BLaER1 treated with 17β-estradiol and CSF1 and Interleukin-3, amounts not matched to agents 10 nM and 100 nM (cell line): ENCODE results near the gene NOX4.

Experiments used
- H3K27ac ChIP-seq, 11 experiments: shearing (Covaris generic); formaldehyde crosslinking; 2 replicates each; pipeline ENCODE4 v1.8.1; 2022
- H3K27me3 ChIP-seq, 11 experiments: shearing (Covaris generic); formaldehyde crosslinking; 2 replicates each; pipeline ENCODE4 v1.8.1; 2022
- H3K36me3 ChIP-seq, 11 experiments: shearing (Covaris generic); formaldehyde crosslinking; 2 replicates each; pipeline ENCODE4 v1.8.1; 2022
- H3K4me1 ChIP-seq, 10 experiments: shearing (Covaris generic); formaldehyde crosslinking; 2 replicates each; pipeline ENCODE4 v1.8.1; 2022
- H3K4me2 ChIP-seq, 11 experiments: shearing (Covaris generic); formaldehyde crosslinking; 2 replicates each; pipeline ENCODE4 v1.8.1; 2022
- H3K4me3 ChIP-seq, 10 experiments: shearing (Covaris generic); formaldehyde crosslinking; 2 replicates each; pipeline ENCODE4 v1.8.1; 2022
- H3K9ac ChIP-seq, 11 experiments: shearing (Covaris generic); formaldehyde crosslinking; 2 replicates each; pipeline ENCODE4 v1.8.1; 2022
- H3K9me3 ChIP-seq, 11 experiments: shearing (Covaris generic); formaldehyde crosslinking; replicated peaks in 1 of 11; 2 replicates each; pipeline ENCODE4 v1.8.1; 2022
- H4K20me1 ChIP-seq, 11 experiments: shearing (Covaris generic); formaldehyde crosslinking; 2 replicates each; pipeline ENCODE4 v1.8.1; 2022
- Cebpa-rat ChIP-seq, 11 experiments: shearing (Covaris generic); IDR thresholded peaks; 2 replicates each; pipeline ENCODE4 v1.8.1; 2022

The NOX4 gene

DNA sequence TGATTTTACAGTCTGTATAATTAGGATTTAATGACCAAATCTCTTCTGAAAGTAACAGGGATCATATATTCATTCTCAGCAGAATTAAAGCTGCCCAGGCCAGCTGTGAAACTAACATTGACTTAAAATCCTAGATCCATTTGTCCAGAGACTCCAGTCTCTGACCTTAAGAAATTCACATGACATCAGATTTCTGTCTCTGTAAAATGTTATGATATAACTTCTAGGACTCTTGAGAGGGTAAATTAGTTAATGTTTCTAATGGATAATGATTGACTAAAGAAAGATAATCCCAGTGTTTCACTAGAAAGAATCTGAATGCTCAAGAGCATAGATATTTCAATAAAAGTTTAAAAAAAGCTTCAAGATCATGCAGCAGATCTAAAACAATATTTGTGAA is 6.3 kb downstream of the NOX4 start:
- H3K4me1 ChIP-seq = no peaks in the 10 kb centered on the region
- H3K9me3 ChIP-seq = no peaks in the 10 kb centered on the region
- no peaks in the 10 kb centered on the region for H3K36me3 ChIP-seq
- no peak overlapping the region for H3K4me3 ChIP-seq
- TF ChIP-seq Cebpa-rat (IDR thresholded peaks at IDR 0.05) = no peak
- H4K20me1 ChIP-seq = no peaks in the 10 kb centered on the region
- H3K9ac ChIP-seq = no peak overlapping the region
- no peak overlapping the region for H3K4me2 ChIP-seq
- no peaks in the 10 kb centered on the region for H3K27me3 ChIP-seq
- H3K27ac ChIP-seq = no peak overlapping the region

DNA sequence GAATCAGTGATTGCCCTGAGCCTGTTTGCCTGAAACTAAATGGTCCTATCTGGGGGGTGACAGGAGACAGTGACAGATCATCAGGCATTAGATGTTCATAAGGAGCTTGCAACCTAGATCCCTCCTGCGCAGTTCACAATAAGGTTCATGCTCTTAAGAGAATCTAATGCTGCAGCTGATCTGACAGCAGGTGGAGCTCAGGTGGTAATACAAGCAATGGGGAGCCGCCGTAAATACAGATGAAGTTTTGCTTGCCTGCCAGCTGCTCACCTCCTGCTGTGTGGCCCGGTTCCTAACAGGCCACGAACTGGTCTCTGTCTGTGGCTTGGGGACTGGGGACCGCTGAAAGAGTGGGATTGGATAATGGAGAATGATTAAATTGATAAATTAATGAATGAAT is 14.0 kb downstream of the NOX4 start:
- no peaks in the 10 kb centered on the region for H4K20me1 ChIP-seq
- H3K4me3 ChIP-seq = no peak overlapping the region
- no peak overlapping the region for H3K27ac ChIP-seq
- no peaks in the 10 kb centered on the region for H3K4me1 ChIP-seq
- TF ChIP-seq Cebpa-rat (IDR thresholded peaks at IDR 0.05) = no peak
- H3K9me3 ChIP-seq = no peaks in the 10 kb centered on the region
- H3K27me3 ChIP-seq = no peaks in the 10 kb centered on the region
- no peak overlapping the region for H3K9ac ChIP-seq
- H3K36me3 ChIP-seq = no peaks in the 10 kb centered on the region
- H3K4me2 ChIP-seq = no peak overlapping the region

DNA sequence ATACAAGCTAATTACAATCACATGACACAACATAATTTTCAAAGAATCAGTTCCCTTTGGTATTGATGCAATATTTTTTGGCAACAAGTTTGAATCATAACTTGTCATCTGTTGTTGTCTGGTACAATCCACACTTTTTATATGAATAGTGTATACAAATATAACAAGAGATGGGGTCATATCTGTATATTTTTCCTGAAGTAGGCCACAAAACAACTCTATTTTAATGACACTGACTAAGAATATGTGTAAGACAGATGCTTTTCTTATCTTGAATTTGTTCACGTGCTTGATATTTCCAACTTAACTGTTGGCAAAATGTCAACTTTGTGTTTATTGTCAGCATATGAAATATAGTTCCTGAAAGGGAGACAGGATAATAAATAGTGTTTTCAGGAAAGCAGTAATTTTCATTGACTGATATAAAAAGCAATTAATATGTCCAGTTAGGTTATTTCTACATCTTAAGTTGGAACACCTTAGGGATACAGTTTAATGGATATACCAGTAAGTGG is 27.9 kb downstream of the NOX4 start:
- H3K27me3 ChIP-seq = no peaks in the 10 kb centered on the region
- H3K4me2 ChIP-seq = no peak overlapping the region
- TF ChIP-seq Cebpa-rat (IDR thresholded peaks at IDR 0.05) = no peak
- no peaks in the 10 kb centered on the region; a peak in 1 of 22 replicates for H3K9me3 ChIP-seq
- no peak overlapping the region for H3K9ac ChIP-seq
- H3K36me3 ChIP-seq = no peaks in the 10 kb centered on the region
- no peaks in the 10 kb centered on the region for H4K20me1 ChIP-seq
- H3K4me3 ChIP-seq = no peak overlapping the region
- no peak overlapping the region for H3K27ac ChIP-seq
- H3K4me1 ChIP-seq = no peaks in the 10 kb centered on the region

DNA sequence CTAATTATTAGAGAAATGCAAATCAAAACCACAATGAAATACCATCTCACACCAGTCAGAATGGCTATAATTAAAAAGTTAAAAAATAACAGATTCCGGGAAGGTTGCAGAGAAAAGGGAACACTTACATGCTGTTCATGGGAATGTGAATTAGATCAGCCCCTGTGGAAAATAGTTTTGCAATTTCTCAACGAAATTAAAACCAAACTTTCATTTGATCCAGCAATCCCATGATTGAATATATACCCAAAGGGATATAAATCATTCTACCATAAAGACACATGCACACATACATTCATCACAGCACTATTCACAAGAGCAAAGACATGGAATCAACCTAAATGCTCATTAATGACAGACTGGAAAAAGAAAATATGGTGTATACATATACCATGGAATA is 32.5 kb downstream of the NOX4 start:
- Histone ChIP-seq H3K27ac (no peak overlapping the region), H3K36me3 (no peaks in the 10 kb centered on the region), H3K4me2 (no peak overlapping the region), H3K9me3 (no peaks in the 10 kb centered on the region), H3K4me3 (no peak overlapping the region), H3K27me3 (no peaks in the 10 kb centered on the region), H3K9ac (no peak overlapping the region), H4K20me1 (no peaks in the 10 kb centered on the region), H3K4me1 (no peaks in the 10 kb centered on the region)
- no peak for TF ChIP-seq Cebpa-rat (IDR thresholded peaks at IDR 0.05)

DNA sequence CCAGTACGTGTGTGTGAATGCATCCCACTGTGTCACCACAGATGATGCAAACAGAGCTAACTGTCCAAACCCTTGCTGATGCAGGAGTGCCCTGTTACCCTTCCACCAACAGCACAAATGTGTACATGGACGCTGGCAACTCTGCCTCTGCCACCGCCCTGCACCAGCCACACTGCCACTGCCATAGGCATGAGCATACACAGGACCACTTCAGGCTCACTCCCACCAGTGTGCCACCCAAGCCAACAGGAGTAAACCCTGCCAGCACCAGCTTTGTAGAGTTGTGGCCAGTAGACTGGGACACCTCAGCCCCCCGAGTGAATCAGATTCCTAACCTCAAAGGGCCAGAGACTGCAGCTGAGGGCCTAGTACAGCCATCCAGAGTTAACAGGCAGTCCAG is 34.0 kb downstream of the NOX4 start:
- no peak for TF ChIP-seq Cebpa-rat (IDR thresholded peaks at IDR 0.05)
- Histone ChIP-seq H3K9me3 (no peaks in the 10 kb centered on the region), H3K9ac (no peak overlapping the region), H3K27ac (no peak overlapping the region), H3K4me3 (no peak overlapping the region), H4K20me1 (no peaks in the 10 kb centered on the region), H3K4me1 (no peaks in the 10 kb centered on the region), H3K4me2 (no peak overlapping the region), H3K36me3 (no peaks in the 10 kb centered on the region), H3K27me3 (no peaks in the 10 kb centered on the region)

DNA sequence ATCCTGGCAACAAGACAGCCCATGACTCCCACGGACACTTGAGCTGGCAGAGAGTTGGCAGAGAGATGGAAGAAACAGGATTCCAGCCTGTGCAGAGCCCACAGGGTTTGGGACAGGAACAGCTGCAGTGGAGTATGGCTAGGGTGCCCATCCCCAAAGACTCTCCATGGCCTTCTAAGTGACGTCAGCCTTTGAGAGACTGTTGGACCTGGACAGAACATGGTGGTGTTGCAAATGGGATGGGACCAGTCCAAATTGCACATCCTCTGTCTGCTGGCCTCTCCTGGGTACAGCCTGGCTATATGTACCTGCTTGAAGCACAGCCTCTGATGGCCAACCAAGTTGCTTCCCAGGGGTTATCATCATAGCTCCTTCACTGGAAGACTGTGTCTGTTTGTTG is 34.5 kb downstream of the NOX4 start:
- Histone ChIP-seq H3K4me3 (no peak overlapping the region), H3K4me1 (no peaks in the 10 kb centered on the region), H3K27me3 (no peaks in the 10 kb centered on the region), H3K4me2 (no peak overlapping the region), H3K27ac (no peak overlapping the region), H4K20me1 (no peaks in the 10 kb centered on the region), H3K9ac (no peak overlapping the region), H3K9me3 (no peaks in the 10 kb centered on the region), H3K36me3 (no peaks in the 10 kb centered on the region)
- TF ChIP-seq Cebpa-rat (IDR thresholded peaks at IDR 0.05) = no peak

DNA sequence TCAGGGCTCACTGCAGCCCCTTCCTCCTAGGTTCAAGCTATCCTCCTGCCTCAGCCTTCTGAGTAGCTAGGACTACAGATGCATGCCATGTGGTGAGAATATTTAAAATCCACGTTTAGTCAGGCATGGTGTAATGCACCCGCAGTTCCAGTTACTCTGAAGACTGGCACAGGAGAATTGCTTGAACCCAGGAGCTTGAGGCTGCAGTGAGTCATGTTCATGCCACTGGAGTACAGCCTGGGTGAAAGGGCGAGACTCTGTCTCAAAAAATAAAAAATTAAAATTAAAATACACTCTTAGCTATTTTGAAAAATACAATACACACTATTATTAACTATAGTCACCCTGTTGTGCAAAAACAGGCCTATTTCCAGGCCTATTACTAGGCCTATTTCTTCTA is 38.4 kb downstream of the NOX4 start:
- H3K9ac ChIP-seq = no peak overlapping the region
- H3K4me1 ChIP-seq = no peaks in the 10 kb centered on the region
- TF ChIP-seq Cebpa-rat (IDR thresholded peaks at IDR 0.05) = no peak
- H3K4me2 ChIP-seq = no peak overlapping the region
- H3K36me3 ChIP-seq = no peaks in the 10 kb centered on the region
- no peak overlapping the region for H3K27ac ChIP-seq
- H3K9me3 ChIP-seq = no peaks in the 10 kb centered on the region
- H4K20me1 ChIP-seq = no peaks in the 10 kb centered on the region
- H3K27me3 ChIP-seq = no peaks in the 10 kb centered on the region
- no peak overlapping the region for H3K4me3 ChIP-seq

DNA sequence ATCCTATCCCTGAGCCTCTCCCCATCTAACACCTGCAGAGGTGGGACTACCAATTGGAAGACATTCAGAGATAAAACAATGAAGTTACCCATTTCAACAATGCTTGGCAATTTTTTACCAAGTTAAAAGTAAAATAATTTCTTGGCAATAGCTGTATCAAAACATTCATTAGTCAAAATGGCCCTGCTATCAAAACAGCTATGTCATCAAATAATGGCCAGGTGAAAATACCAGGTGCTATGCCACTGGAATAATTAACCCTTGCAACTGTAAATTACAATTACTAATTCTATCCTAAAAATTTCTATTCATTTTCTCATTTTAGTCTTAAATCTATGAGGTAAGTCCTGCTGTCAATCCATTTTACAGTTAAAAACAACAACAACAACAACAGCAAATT is 43.3 kb downstream of the NOX4 start:
- Histone ChIP-seq H3K27me3 (no peaks in the 10 kb centered on the region), H3K4me3 (no peak overlapping the region)

DNA sequence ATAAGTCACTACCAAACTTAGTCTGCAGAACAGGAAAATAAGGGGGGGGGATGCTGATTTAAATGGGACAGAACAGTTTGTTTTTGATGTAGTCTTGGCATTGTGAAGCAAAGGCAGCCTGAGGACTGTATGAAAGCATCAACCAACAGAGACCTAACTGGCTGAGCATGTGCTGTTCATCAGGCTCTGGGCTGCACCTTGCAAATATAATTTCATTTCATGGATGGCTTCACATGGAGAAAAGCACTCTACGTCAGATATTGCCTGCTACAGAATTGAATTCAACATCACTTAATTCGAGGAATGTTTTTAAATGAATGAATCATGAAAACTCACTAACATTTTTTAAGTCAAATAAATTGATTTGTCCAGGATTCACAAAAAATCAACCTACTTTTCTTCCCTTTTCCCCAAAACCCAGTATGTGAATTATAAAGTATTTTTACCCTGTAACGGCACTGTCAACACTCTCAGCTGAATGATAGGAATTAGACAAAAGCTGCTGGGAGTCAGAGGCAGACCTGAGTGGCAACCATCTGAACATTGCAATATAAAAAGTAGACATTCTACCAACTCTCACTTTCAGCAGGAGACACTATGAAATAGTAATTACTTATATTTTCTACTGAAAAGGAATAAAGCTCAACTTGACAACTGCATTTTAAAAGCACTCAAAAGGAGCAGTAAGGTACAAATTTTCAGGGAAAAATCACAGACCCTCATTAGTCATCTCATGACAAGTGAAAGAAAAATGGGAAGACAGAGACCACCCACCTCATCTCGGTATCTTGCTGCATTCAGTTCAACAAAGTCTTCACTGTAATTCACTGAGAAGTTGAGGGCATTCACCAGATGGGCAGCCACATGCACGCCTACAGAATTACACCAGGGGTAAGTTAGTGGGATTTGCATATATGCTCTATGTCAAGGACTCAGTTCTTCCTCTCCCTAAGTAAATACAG is 47.5 kb downstream of the NOX4 start:
- Histone ChIP-seq H3K4me3 (no peak overlapping the region), H3K4me1 (no peaks in the 10 kb centered on the region), H4K20me1 (no peaks in the 10 kb centered on the region), H3K36me3 (no peaks in the 10 kb centered on the region), H3K27me3 (no peaks in the 10 kb centered on the region), H3K27ac (no peak overlapping the region), H3K9me3 (no peaks in the 10 kb centered on the region), H3K4me2 (no peak overlapping the region), H3K9ac (no peak overlapping the region)
- TF ChIP-seq Cebpa-rat (IDR thresholded peaks at IDR 0.05) = no peak

More for the DNA sequence above, 43.3 kb downstream of the NOX4 start:
- Histone ChIP-seq H3K4me1 (no peaks in the 10 kb centered on the region), H3K4me2 (no peak overlapping the region), H4K20me1 (no peaks in the 10 kb centered on the region), H3K9ac (no peak overlapping the region), H3K27ac (no peak overlapping the region), H3K9me3 (no peaks in the 10 kb centered on the region), H3K36me3 (no peaks in the 10 kb centered on the region)
- no peak for TF ChIP-seq Cebpa-rat (IDR thresholded peaks at IDR 0.05)

DNA sequence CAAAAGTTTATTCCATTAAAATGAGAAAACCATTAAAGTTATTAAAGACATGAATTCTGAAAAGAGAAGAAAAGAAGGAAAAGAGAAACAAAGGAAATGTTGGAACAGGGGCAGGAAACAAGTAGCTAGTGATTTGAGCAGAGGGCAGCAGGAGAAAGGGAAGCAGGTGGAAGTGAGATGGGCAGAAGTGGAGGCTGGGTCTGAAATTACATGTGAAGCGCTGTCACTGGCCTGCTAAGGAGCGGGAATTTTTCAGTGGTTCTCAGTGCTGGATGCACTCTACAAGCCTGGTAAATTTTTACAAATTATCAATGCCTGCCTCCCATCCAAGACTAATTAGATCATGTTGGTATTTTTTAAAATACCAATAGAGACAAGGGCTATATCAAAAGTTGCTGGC is 48.4 kb downstream of the NOX4 start:
- H3K9me3 ChIP-seq = no peaks in the 10 kb centered on the region
- no peaks in the 10 kb centered on the region for H4K20me1 ChIP-seq
- no peak overlapping the region for H3K27ac ChIP-seq
- H3K4me3 ChIP-seq = no peak overlapping the region
- H3K4me2 ChIP-seq = no peak overlapping the region
- H3K36me3 ChIP-seq = no peaks in the 10 kb centered on the region
- no peaks in the 10 kb centered on the region for H3K27me3 ChIP-seq
- no peak for TF ChIP-seq Cebpa-rat (IDR thresholded peaks at IDR 0.05)
- no peaks in the 10 kb centered on the region for H3K4me1 ChIP-seq
- no peak overlapping the region for H3K9ac ChIP-seq
